Right renal pelvis (tissue), 4 donors: ENCODE results near the gene PNMA6A. TPM values are rescaled to one million over a fixed set of nuclear protein-coding genes. Genes with fewer than 3 reads are reported as not detected.
"Not testable (repeated sequence)": the region's sequence is repeated elsewhere in the genome, so short reads cannot be mapped to it uniquely, and the experiment has no call there.

Experiments used
- DNase-seq, 4 donors: peaks; one replicate each; pipeline ENCODE4 v3.0.0-alpha.2; 2013; ENCODE audit warnings: low read depth in 4 of 4, low spot score in 3 of 4, missing footprints in 1 of 4
- polyA plus RNA-seq, 4 donors: library from polyadenylated mRNA; unstranded; fragments of 120-200 nt; gene quantifications; one replicate each; pipeline ENCODE4 v1.2.1, GENCODE V29; 2013; ENCODE audit not compliant: insufficient read length in 4 of 4

The PNMA6A gene
- polyA plus RNA-seq, 4 donors = 7.8 to 17.6 (median 9.3) TPM

DNA sequence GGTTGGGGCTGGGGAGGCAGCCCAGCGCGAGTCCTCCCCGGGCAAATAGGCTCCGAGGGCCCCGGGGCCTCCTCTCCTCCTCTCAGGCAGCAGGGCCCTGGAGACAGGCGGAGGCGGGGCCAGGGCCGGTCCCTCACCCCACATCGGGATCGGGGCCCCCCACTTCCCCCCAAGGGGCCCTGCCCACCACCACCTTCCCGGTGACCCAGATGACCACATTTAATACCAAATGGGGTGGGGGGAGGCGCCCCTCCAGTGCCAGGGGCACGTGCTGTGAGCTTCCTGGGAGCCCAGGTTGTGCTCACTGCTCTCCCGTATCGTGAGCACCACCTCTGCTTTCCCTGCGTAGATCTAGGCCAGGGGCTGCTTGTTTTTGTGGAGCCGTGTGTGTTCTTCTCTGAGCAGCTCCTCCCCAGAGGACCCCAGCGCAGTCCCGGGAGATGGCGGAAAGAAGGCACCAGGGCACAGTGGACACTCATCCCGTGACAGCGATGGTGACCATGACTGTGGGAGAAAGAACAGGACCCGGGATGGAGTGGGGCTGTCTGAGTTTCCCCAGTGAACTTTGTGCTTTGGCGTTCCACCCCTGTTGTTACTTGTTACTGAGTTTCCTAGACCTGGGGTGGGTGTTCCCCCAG, 2.1 kb downstream of the PNMA6A start:
- DNase-seq = no peak

DNA sequence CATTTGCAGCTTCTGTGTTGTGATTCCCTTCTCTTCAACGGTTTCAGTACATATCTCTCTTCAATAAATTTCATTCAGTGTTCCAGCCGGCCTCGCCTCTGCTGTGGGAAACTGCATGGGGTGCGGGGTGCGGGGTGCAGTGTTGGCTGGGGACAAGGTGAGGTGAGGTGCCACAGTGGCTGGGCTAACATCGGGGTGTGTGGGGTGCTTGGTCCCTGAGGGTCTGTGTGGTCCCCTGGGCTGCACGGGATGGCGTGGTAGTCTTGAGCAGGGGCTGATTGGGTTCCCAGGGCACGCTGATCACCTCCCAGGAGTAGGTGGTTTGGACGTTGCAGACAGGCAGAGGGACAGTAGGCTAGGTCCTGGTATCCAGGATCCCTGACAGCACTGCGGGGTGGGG, 2.7 kb downstream of the PNMA6A start:
- DNase-seq = no peak

DNA sequence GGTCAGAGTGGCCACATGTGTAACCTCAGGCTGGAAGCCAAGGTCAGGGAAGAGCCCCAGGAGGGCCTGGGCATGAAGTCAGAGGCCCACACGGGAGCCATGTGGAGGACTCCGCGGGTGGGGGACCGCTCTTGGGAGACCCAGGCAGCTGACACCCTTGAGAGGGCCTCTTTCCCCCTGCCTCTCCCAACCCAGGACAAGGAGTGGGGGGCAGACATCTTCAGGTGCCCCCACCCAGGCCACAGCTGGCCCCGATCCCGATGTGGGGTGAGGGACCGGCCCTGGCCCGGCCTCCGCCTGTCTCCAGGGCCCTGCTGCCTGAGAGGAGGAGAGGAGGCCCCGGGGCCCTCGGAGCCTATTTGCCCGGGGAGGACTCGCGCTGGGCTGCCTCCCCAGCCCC, 3.1 kb downstream of the PNMA6A start:
- no peak for DNase-seq

DNA sequence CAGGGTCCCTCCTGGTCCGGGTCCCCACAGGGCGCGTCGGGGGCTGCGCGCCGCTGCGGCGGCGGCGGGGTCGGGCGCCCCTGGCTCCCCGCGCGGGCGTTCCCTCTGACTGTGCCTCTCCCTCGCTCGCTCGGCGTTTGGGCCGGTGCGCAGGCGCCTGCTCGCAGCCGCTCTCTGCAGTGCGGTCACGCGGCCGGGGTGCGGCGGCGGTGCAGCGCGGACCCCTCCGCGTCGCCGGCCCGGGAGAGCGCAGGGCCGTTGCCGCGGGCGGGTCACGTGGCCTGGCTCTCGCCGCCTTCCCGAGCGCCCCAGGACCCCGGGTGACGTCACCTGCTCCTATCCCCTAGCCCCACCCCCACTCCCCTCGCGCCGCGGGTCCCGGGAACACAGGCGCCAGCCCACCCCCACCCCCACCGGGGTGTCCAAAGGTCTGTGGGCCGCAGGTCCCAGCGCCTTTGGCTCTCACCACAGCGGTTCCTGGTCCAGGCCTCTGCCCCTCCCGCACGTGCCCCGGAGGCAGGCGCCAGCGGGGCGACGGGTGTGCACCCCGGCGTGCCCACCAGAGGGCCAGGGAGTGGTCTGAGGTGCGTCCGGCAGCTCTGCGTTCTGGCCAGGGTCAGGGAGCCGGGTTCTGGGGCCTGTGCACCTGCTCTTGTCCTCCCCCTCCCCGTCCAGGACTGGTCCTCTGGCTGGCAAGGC, 5.3 kb downstream of the PNMA6A start:
- not testable (repeated sequence) for DNase-seq

DNA sequence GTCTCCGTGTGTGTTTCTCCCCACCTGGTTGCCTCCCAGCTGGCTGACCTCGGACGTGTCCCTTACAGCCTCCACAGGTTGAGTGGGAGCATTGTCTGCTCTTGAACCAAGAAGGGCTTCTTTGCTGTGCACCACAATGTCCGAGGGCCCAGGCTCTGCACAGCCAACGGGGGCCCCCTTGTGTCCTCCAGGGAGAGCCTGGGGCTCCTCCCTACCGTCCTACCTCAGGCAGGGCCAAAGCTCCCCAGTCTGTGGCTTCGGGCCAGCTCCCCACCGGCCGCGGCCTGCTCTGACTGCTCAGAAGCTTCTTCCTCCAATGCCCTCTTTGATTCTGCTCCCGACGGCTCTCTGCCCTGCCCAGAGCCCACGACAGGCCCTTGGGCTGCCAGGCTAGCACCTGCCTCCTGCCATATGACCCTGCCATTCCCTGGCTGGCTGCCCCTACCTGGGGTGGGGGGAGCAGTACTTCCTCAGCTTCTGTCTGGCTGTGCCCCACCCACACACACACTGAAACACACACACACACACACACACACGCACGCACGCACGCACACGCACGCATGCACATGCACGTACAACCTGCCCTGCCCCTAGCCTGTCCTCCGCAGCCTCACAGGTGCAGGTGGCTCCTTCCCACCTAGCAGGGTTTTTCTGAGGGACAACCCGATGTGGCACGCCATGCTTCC, 11.1 kb downstream of the PNMA6A start:
- not testable (repeated sequence) for DNase-seq

DNA sequence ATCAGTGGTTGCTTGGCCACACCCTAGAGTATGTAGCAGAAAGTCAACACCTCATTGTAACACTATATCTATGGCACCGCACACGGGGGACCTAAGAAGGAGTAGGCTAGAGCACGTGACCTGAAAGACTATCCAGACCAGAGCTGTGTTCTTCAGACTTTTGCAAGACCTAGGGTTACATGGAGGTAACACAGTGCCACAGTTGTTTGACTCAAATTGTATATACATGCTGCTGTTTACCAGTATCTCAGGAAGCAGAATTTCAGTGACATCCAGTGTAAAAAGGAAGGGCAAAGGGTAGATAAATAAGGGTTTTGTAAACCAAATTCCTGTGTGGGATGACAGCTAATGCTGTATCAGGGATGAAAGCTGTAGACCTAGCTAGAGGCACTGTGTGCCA, 30.2 kb downstream of the PNMA6A start:
- DNase-seq = no peak

DNA sequence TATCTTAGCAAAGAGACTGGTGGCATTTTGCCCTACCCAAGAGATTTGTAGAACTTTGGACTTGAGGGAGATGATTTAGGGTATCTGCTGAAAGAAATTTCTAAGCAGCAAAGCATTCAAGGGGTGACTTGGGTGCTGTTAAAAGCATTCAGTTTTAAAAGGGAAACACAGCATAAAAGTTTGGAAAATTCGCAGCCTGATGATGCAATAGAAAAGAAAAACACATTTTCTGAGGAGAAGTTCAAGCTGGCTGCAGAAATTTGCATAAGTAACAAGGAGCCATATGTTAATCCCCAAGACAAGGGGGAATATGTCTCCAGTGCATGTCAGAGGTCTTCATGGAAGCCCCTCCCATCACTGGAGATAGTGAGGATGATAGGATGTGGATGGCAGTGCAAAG, 32.7 kb downstream of the PNMA6A start:
- DNase-seq = not testable (repeated sequence)

DNA sequence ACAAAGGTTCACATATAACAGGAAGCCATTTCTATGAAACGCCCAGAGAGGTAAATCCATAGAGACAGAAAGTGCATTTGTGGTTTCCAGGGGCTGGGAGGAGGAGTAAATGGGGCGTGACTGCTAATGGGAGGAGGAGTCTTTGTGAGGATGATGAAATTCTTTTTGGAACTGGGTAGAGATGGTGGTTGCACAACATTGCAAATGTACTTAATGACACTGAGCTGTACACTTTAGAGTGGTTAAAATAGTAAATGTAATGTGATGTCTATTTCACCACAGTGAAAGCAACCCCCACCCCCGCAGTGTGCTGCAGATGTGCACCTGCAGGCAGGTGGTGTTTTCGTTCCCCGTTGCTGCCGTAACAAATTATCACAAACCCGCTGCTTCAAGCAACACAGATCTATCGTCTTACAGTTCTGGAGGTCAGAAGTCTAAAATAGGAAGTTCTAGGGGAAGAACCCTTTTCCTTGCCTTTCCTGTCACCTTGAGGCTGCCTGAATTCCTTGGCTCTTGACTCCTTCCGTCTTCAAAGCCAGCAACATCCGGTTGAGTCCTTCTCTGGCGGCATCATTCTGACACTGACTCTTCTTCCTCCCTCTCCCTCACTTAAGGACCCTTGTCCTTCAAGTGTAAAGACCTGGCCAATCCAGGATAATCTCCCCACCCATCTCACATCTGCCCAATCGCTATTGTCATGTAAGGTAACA, 34.0 kb downstream of the PNMA6A start:
- DNase-seq = not testable (repeated sequence)

DNA sequence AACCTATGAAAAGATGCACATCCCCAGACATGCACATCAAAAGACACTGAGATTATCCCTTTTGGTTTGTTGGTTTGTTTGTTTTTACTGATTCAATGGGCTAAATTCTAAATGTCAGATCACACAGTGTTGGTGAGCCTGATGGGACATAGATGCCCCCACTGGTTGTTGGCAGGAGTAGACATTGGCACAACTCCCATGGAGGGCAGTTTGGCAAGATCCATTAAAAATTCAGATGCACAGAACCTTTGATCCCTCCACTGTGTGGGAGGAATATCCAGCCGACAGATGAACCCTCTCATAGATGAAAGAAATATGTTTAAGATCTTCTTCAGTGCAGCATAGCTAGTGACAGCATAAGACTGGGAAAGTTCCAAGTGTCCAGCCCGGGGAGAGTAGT, 38.5 kb downstream of the PNMA6A start:
- DNase-seq = not testable (repeated sequence)

DNA sequence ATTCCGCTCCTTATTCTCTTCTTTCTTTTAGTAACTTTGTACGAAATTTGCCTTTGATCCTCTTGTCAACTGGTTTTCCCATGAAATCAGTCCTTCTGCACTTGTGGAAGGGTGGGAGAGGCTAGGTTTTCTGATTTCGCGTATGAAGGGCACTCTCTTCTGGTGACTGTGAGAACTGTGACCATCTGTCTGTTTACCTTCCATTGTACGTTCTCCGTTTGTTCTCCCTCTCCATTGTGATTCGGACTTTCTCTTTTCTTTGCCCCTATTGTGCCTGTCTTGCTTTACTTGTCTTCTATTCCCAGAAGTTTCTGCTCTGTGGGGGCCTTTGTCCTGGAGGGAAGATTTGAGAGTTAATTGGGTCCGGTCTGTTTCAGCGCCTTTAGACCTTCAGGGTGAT, 41.6 kb downstream of the PNMA6A start:
- DNase-seq = not testable (repeated sequence)

DNA sequence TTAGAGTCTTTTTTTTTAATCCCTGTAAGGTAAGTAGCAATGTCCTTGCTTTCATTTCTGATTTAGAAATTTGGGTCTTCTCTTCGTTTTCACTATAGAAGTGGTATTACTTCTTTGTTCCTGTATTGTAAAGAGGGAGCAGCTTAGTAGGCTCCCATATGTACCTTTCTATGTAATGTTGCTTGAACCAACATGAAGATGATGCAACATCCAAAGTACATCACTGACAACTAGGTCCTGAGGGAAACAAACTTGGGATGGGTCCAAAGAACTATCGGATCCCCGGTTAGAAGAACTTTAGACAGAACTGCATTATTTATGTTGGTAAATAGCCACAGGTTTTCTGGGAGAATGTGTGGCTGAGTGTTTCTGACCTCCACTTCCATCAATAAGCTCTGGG, 45.5 kb downstream of the PNMA6A start:
- DNase-seq = not testable (repeated sequence)

DNA sequence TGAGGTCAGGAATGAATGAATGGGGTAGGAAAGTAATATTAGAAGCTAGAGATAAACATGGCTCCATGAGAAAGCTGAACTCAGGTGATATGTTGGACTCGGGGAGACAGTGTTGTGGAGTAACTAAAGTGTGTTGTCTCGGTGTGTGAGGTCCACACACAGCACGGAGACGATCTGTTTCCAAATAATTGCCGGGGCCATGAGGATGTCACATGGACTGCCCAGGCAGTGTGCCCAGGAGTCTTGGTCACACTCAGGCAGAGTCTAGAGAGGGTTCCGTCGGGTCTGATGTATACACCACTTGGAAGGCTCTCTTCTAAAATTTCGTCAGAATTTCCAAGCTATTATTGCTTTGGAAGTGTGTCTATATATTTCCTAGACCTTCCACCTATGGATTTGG, 48.0 kb downstream of the PNMA6A start:
- not testable (repeated sequence) for DNase-seq

DNA sequence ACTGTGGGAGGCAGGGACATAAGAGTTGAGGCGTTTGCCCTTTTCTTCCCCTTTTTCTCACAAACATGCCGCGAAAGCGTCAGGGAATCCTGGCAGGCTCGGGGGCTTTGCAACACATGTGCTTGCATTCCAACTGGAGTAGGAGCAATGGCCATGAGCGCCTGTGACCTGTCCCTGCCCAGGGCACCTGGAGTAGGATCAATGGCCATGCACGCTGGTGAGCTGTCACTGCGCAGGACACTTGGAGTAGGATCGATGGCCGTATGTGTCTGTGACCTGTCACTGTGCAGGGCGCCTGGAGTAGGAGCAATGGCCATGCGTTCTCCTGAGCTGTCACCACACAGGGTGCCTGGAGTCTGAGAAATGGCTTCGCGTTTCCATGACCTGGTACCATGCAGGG, 51.2 kb downstream of the PNMA6A start:
- not testable (repeated sequence) for DNase-seq

Other genes with a start within 250 kb of the PNMA6A start
- gene CETN2, start 241.7 kb upstream of the PNMA6A start, polyA plus RNA-seq = 100 to 1,000 TPM; 119 to 135 (median 132) TPM
- gene NSDHL, start 241.4 kb upstream of the PNMA6A start, polyA plus RNA-seq = 10 to 100 TPM; 29.4 to 33.3 (median 31.5) TPM
- gene ZNF185, start 174.4 kb upstream of the PNMA6A start, polyA plus RNA-seq = 10 to 100 TPM; 48.3 to 53.0 (median 49.6) TPM
- gene PNMA5, start 78.3 kb upstream of the PNMA6A start, polyA plus RNA-seq = under 1 TPM; 0.10 to 0.41 (median 0.25) TPM
- 10 to 100 TPM; 18.5 to 32.8 (median 27.0) TPM for gene PNMA3, start 16.0 kb upstream of the PNMA6A start, polyA plus RNA-seq
- gene MAGEA1, start 106.8 kb downstream of the PNMA6A start, polyA plus RNA-seq = not detected
- under 1 TPM; 0.06 to 0.22 (median 0.18) TPM for gene PNMA6F, start 249.3 kb downstream of the PNMA6A start, polyA plus RNA-seq